Fibroblast of skin of abdomen (primary cell): Measurements from ENCODE around the gene FEM1A.
"Not testable (repeated sequence)": the region's sequence is repeated elsewhere in the genome, so short reads cannot be mapped to it uniquely, and the experiment has no call there.

Source experiments
- DNase-seq: peaks from one replicate; pipeline ENCODE4 v3.0.0-alpha.2; 2013

Gene FEM1A

DNA sequence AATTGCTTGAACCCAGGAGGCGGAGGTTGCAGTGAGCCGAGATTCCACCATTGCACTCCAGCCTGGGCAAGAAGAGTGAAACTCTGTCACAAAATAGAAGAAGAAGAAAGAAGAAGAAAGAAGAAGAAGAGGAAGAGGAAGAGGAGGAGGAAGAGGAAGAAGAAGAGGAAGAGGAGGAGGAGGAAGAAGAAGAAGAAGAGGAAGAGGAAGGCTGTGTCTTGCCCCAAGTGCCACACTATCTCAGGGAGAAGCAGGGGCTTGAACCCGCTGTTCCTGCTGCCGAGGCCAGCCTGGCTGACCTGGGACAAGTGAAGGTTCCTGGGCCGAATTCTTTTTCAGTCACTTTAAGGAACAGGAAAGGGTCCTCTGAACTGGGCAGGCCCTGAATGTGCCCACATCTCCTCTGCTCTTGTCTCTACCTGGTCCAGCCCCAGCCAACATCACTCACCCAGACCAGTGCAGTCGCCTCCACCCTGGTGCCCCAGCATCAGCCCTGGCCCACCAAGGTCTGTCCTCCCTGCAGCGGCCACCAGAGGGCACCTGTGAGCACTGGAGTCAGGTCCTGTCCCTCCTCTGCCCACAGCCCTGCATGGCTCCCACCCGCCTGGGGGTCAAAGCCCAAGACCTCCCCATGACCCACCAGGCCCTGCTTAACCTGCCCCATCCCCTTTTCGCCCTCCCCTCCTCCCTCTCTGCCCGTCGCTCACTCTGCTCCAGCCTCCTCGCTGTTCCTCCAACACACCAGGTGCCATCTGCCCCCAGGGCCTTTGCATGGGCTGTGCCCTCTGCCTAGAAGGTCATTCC, 20.0 kb downstream of the FEM1A start:
- DNase-seq: peak; percentile 55

GRCh38 chr19:4814625-4815425, 23.3 kb downstream of the FEM1A start:
- DNase-seq: peak; percentile 85

GRCh38 chr19:4815426-4816201, 24.1 kb downstream of the FEM1A start:
- DNase-seq: peak; percentile 95

GRCh38 chr19:4816202-4816949, 24.8 kb downstream of the FEM1A start:
- DNase-seq: no peak

DNA sequence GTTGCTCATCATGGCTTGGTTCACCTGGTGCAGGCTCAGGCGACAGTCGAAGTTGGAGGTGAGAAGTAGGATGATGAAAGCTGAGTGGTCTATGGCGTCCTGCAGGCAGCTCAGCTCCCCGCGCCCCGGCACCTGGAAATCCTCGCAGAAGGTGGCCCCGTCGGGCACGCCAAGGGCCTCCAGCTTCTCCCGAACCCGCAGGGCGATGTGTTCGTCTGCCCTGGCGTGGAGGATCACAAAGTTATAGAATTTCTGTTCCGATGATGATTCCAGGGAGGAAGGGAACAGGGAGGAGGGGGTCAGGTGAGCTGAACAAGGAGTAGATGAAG, 25.4 kb downstream of the FEM1A start:
- DNase-seq: no peak

DNA sequence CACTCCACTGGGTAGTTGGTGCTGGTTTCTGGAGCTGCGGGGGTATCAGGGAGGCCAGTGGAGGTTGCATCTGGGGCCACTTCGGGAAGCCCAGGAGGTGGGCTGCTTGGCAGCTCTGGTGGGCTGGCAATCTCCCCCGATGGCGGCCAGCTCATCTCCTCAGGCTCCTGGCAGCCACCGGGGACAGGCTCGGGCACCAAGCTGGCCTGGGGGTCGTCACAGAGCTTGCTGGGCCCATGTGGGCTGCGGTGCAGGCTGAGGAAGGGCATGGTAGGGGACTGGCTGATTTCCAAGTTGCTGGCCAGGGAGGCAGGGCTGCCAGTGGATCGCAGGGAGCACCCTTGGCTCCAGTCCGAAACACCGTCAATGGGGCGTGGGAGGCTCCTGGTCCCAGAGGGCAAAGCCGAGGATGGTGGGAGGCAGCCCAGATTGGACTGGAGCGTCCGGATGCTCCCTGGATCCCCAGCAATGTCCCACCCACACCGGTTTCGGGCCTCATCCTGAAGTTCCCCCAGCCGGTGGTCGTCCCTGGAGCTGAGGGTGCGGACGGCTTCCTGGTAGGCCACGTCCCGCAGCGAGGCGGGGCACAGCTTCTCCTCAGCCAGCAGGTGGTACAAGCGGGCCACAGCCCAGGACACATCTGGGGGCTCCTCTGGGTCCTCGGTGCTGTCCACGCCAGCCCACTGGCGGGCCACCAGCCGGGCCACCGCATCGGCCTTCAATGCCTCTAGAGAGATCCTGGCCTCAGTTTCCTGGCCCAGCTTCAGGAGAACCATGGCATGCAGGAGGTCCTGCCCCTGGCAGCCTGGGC, 26.1 kb downstream of the FEM1A start:
- no peak for DNase-seq

DNA sequence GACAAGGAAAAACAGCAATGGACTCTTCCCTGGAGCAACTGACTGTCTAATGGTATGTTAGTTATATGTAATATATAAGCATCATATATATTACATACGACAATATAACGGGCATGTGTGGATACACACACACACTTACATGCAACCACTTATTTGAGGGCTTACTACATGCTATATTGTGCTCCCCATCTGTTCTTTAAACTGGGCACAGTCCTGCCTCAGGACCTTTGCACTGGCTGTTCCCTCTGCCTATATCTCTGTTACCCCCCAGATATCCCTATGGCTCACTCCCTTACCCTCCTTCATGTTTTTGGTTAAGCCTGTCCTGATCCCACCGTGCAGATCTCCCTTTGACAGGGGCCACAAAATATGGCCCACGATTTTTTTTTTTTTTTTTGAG, 29.7 kb downstream of the FEM1A start:
- no peak for DNase-seq

DNA sequence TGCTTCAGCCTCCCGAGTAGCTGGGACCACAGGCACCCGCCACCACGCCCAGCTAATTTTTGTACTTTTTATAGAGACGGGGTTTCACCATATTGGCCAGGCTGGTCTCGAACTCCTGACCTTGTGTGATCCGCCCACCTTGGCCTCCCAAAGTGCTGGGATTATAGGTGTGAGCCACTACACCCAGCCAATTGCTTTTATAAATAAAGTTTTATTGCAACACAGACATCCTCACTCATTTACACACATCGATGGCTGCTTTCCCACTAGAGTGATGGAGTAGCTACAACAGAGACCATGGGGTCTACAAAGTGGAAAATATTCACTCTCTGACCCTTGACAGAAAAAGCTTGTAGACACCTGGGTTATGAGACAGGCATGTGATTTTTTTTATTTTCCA, 30.8 kb downstream of the FEM1A start:
- DNase-seq: not testable (repeated sequence)

DNA sequence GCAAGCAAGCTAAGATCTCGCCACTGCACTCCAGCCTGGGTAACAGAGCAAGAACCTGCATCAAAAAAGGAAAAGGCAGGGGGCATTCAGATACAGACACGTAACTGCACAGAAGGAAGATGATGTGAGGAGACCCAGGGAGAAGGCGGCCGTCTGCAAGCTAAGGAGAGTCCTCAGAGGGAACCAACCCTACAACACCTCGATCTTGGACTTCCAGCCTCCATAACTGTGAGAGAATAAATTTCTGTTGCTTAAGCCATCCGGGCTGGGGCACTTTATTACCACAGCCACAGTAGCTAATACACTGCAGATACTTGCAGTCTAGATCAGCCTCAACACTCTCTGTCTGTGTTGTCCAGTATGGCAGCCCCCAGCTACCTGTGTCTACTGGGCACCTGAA, 32.0 kb downstream of the FEM1A start:
- DNase-seq: no peak

DNA sequence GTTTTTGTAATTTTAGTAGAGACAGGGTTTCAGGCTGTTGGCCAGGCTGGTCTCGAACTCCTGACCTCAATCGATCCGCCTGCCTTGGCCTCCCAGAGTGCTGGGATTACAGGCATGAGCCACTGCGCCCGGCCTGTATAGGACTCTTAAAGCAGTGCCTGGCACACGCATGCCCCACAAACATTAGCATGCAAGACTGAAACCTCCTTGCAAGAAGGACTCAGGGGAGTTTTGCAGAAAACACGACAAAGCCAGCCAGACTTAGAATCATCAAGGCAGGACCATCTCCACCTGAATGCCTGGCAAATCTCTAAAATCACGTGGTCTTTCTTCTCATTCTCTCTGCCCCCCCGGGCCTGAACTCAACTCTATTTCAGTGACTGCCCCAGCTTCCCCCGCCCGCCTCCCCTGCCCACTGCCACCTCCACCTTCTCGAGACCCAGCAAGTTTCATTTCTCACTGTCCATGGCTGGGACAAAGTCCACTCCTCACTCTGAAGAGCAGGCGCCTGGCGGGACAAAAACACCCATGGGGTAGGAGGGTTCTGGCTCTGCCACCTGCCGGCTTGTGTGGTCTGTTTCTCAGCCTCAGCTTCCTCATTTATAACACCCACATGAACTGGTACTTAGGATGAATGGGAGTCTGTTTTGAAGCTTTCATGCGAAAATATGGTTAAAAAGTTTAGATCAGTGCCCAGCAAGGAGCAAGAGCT, 37.6 kb downstream of the FEM1A start:
- DNase-seq: no peak

DNA sequence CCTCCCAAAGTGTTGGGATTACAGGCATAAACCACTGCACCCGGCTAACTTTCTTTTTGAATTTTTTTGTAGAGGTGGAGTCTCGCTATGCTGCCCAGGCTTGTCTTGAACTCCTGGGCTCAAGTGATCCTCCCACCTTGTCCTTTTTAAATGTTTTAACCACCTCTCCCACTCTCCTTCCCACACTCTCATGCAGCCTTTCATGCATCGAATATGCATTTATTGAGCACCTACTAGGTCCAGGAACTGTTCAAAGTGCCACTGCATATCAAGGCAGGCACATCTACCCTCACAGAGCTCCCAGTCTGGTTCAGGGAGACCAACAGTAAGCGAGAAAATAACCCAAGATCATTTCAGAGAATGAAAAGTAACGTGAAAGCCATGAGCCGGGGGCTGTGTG, 38.8 kb downstream of the FEM1A start:
- DNase-seq: no peak

DNA sequence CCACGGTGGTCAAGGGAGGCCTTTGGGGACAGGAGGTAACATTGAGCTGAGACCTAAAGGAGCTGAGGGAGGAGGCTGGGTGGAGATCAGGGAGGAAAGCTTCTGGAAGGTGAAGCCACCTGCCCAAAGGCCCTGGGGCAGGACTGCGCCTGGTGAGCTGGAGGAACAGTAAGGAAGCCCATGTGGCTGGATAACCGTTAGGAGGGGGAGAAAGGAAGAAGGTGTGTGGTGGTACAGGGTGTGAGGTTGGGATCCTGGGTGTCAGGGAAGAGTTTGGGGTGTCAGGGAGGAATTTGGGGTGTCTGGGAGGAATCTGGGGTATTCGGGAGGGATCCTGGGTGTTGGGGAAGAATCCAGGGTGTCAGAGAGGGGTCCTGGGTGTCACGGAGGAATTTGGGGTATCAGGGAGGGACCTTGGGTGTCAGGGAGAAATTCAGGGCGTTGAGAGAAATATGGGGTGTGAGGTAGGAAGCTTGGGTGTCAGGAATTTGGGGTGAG, 39.3 kb downstream of the FEM1A start:
- no peak for DNase-seq

GRCh38 chr19:4831304-4831978, 39.9 kb downstream of the FEM1A start, which contains the start of gene TICAM1:
Gene TICAM1, minus strand, starts transcription at chr19:4831712. Its CDS starts 13,335 bp downstream, at chr19:4818377.
- peak; percentile 59 for DNase-seq

- DNase-seq: not testable (repeated sequence)
Measured at GRCh38 chr19:4831979-4832340, 40.4 kb downstream of the FEM1A start.

DNA sequence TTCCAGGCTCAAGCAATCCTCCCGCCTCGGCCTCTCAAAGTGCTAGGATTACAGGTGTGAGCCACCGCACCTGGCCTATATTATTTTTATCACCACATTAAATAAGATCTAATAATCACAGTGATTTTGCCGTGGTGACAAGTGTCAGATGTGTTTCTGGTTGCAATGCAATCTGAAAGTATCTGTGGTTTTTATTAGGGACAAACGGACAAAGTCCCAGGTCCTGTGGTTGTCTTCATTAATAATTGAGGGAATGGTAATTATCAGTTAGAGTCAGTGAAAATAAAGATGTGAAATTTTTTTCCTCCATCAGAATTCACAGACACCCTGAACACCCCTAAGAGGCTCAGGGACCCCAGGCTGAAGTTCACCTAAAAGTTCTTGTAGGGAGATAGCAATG, 41.2 kb downstream of the FEM1A start:
- no peak for DNase-seq

DNA sequence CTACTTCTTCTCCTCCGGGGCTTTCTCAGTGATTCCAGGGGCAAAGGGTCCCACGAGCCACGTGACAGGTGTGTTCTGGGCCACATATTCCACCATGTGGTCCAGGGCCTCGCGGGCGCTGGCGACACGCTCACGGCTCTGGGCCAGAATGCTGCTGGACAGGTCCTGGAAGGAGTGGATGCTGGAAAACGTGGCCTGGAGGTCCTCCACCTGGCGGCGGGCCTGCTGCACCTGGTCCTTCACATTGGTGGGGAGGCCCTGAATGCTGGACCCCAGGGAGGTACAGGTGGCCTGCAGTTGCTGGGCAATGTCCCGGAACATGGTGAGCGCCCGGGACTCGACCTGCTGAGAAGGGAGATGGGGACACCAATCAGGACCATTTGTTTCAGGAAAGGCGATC, 47.7 kb downstream of the FEM1A start:
- no peak for DNase-seq

- DNase-seq: no peak
Measured at GRCh38 chr19:4843647-4843965, 52.1 kb downstream of the FEM1A start.

DNA sequence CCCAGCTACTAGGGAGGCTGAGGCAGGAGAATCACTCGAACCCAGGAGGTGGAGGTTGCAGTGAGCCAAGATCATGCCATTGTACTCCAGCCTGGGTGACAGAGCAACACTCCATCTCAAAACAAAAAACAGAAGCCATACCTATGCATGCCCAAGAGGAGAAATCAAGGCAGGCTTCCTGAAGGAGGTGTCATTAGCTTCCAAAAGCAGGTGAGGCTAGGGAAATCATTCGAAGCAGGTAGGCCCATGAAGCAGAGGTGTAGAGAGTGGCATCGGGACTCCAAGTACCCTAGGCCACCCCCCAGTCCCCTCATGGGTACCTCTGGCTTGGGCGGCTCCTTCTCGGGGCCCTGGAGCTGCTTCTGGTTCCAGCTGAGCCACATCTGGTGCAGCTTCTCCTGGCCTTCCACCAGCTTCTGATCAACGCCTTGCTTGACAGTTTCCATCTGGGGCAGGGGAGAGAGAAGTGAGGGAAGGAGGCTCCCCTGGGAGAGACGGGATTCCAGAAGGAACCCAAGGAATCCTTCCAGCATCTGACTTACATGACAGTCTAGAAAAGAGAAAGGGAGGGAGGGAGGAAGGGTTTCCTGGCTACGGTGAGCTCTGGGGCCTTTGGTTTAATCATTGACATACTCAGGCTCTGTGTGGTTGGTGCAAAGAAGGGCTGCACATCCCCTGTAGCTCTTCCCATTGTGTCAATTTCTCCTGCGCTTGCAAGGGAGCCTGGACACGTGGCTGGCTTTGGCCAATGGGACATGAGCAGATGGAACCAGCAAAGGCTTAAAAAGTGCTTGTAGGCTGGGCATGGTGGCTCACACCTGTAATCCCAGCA, 53.0 kb downstream of the FEM1A start:
- peak; percentile 85 for DNase-seq

GRCh38 chr19:4845975-4846374, 54.4 kb downstream of the FEM1A start:
- DNase-seq: peak; percentile 32
